Tibial nerve (tissue), 4 donors: Measurements from ENCODE around the gene EDA. TPM values are rescaled to one million over a fixed set of nuclear protein-coding genes. Genes with fewer than 3 reads are reported as not detected.

Experiments
- DNase-seq, 2 donors: peaks; one replicate each; pipeline ENCODE4 v3.0.0-alpha.2; 2019; ENCODE audit warnings: low spot score in 2 of 2
- H3K27ac ChIP-seq, 4 donors: fragments of 200-600 bp; sonication (generic) in 3 of 4; one replicate each; pipeline ENCODE4 v1.5.1; 2017 to 2019; ENCODE audit warnings: mild to moderate bottlenecking in 1 of 4
- H3K27me3 ChIP-seq, 2 donors: fragments of 200-600 bp; sonication (generic) in 1 of 2; one replicate each; pipeline versions ENCODE4 v1.5.1 to v1.6.0; 2017 to 2019
- H3K36me3 ChIP-seq, 3 donors: fragments of 200-600 bp; sonication (generic); one replicate each; pipeline ENCODE4 v1.5.1; 2018 to 2019
- H3K4me1 ChIP-seq, 4 donors: fragments of 200-600 bp; sonication (generic) in 3 of 4; one replicate each; pipeline ENCODE4 v1.5.1; 2017 to 2019
- H3K4me3 ChIP-seq, 4 donors: fragments of 200-600 bp; sonication (generic) in 3 of 4; one replicate each; pipeline ENCODE4 v1.5.1; 2017 to 2019; ENCODE audit warnings: mild to moderate bottlenecking in 1 of 4, moderate library complexity in 1 of 4
- H3K9me3 ChIP-seq, 4 donors: fragments of 200-600 bp; sonication (generic) in 3 of 4; one replicate each; pipeline ENCODE4 v1.5.1; 2017 to 2019
- EP300 ChIP-seq, 2 donors: sonication (generic); formaldehyde crosslinking; IDR thresholded peaks; one replicate each; pipeline ENCODE4 v1.6.1; 2017; ENCODE audit warnings: antibody characterized with exemption in 2 of 2, mild to moderate bottlenecking in 1 of 2
- POLR2A ChIP-seq, 2 donors: fragments of 450-650 bp; IDR thresholded peaks; one replicate each; pipeline ENCODE4 v1.6.1; 2017; ENCODE audit warnings: antibody characterized with exemption in 2 of 2, mild to moderate bottlenecking in 2 of 2, moderate library complexity in 2 of 2
- WGBS, 2 donors: methylation state at CpG; one replicate each; pipeline ENCODE4 v1.1.5; 2018; 5-methylcytosine and 5-hydroxymethylcytosine counted together
- total RNA-seq, 4 donors: library from RNA; depleted of rRNA; stranded (reverse); fragments of >200 nt; gene quantifications; one replicate each; pipeline ENCODE4 v1.1.0, GENCODE V29; 2016
- TF ChIP-seq, protein P1 (sequence below), 5 experiments: fragments of 200-600 bp in 3 of 5; fragments of 450-650 bp in 2 of 5; sonication (generic) in 3 of 5; IDR thresholded peaks; one replicate each; pipeline ENCODE4 v1.5.1; 2016 to 2019; ENCODE audit warnings: antibody characterized with exemption in 5 of 5, mild to moderate bottlenecking in 3 of 5, moderate library complexity in 2 of 5

Gene EDA
- total RNA-seq, 4 donors from 2014 or later, result 9.2 to 13.8 (median 10.3) TPM

DNA sequence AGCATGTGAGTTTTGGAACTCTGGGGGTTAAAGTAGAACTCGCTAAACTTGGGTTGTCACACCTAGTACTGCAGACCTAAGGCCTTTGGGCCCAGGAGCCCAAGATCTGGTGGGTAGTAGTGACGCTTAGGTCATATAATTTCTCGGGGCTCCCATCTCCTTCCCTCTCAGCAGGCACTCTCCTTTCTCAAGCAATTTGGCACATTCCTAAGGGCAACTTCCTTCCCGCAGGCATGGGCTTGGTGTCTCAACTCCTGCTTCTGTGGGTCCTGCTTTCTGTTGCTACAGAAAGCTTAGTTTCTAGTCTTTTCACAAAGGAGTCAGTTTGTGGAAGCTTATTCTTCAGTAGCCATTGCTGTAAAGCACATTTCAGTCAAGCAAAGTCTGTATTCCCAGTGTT, 10.4 kb upstream of the EDA start:
- WGBS, 2 donors, result 51 to 81% methylated on average over 4 of the region's 4 CpGs

DNA sequence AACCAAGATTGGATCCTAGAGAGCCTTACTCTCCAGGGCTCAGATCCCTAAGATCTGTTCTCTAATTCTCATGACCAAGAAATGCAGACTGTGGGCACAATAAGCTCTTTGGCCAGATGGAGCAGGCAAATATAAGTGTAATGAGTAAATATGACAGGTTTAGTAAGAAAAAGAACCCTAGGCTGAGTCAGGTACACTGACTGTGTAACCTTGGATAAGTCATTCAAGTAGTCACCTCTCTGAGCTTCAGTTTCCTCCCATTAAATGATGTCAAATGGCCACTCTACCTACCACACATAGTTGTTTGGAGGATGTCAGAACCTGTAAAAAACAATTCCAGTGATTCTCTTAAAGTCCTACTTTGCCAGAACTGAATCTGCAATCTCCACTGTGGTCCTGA, 8.3 kb upstream of the EDA start:
- Histone ChIP-seq H3K27ac (no peak overlapping the region), H3K4me3 (no peak overlapping the region), H3K36me3 (no peaks in the 10 kb centered on the region), H3K4me1 (no peaks in the 10 kb centered on the region), H3K9me3 (no peaks in the 10 kb centered on the region), H3K27me3 (peaks cover 0 to 4% of the 10 kb centered on the region in 2 donors)
- no peak for DNase-seq
- TF ChIP-seq EP300 (IDR thresholded peaks at IDR 0.05), result no peak
- TF ChIP-seq, protein P1, sequence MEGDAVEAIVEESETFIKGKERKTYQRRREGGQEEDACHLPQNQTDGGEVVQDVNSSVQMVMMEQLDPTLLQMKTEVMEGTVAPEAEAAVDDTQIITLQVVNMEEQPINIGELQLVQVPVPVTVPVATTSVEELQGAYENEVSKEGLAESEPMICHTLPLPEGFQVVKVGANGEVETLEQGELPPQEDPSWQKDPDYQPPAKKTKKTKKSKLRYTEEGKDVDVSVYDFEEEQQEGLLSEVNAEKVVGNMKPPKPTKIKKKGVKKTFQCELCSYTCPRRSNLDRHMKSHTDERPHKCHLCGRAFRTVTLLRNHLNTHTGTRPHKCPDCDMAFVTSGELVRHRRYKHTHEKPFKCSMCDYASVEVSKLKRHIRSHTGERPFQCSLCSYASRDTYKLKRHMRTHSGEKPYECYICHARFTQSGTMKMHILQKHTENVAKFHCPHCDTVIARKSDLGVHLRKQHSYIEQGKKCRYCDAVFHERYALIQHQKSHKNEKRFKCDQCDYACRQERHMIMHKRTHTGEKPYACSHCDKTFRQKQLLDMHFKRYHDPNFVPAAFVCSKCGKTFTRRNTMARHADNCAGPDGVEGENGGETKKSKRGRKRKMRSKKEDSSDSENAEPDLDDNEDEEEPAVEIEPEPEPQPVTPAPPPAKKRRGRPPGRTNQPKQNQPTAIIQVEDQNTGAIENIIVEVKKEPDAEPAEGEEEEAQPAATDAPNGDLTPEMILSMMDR (IDR thresholded peaks at IDR 0.05), result no peak
- TF ChIP-seq POLR2A (IDR thresholded peaks at IDR 0.05), result no peak

More for the DNA sequence above, 10.4 kb upstream of the EDA start:
- no peak for DNase-seq
- no peaks in the 10 kb centered on the region for H3K4me1 ChIP-seq
- peaks cover 0 to 4% of the 10 kb centered on the region in 2 donors for H3K27me3 ChIP-seq
- no peak overlapping the region for H3K27ac ChIP-seq
- H3K36me3 ChIP-seq, result no peaks in the 10 kb centered on the region
- TF ChIP-seq POLR2A (IDR thresholded peaks at IDR 0.05), result no peak
- TF ChIP-seq, protein P1 (IDR thresholded peaks at IDR 0.05), result no peak
- no peak for TF ChIP-seq EP300 (IDR thresholded peaks at IDR 0.05)
- H3K4me3 ChIP-seq, result no peak overlapping the region
- H3K9me3 ChIP-seq, result no peaks in the 10 kb centered on the region

DNA sequence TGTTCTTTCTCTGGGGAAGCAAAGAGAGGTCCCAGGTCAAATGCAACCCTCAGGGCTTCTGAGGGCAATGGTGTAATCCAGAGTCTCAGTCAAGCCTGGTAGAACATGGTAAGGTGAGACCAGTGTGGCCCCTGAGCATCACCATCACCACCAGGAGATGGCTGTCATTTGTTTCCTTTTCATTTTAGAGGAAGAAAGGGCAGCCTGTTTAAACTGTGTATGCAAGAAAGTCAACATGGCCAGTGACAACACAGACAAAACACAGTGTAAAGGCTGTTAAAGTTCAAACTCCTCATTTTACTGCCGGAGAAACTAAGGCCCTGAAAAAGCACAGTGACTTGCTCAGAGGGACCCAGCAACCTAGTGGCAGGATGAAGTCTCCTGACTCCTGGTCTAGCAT, 2.0 kb upstream of the EDA start:
- TF ChIP-seq POLR2A (IDR thresholded peaks at IDR 0.05), result no peak
- TF ChIP-seq, protein P1 (IDR thresholded peaks at IDR 0.05), result no peak
- no peak for TF ChIP-seq EP300 (IDR thresholded peaks at IDR 0.05)
- DNase-seq, result no peak
- Histone ChIP-seq H3K4me1 (peaks cover 0 to 19% (median 0%) of the 10 kb centered on the region in 4 donors), H3K27ac (no peak overlapping the region), H3K9me3 (no peaks in the 10 kb centered on the region), H3K36me3 (no peaks in the 10 kb centered on the region), H3K4me3 (no peak overlapping the region), H3K27me3 (peaks cover 0 to 5% of the 10 kb centered on the region in 2 donors)
- WGBS, 2 donors, result 42 to 65% methylated on average over 1 of the region's 1 CpG

DNA sequence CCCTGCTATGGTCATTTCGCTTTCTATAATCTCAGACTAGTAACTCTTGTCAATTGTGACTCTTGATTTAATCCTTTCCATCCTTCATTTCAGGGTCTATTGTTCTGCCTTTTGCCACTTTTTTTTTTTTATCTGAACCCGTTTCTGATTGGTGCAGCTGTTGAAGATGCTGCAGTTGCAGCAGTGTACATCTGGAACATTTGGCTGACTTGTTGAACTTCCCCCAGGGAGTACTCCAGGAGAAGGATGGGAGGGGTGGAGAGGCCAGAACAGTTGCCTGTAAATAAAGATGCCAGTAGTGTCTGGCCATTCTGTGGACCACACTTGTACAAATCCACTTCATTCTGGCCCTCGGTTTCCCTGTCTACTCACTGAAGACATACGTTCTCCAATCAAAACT, 1.0 kb upstream of the EDA start:
- TF ChIP-seq POLR2A (IDR thresholded peaks at IDR 0.05) (no peak), EP300 (IDR thresholded peaks at IDR 0.05) (no peak)
- TF ChIP-seq, protein P1 (IDR thresholded peaks at IDR 0.05), result no peak
- Histone ChIP-seq H3K36me3 (no peaks in the 10 kb centered on the region), H3K4me3 (peak overlapping the region in 1 of 4 donors; percentile 75)

DNA sequence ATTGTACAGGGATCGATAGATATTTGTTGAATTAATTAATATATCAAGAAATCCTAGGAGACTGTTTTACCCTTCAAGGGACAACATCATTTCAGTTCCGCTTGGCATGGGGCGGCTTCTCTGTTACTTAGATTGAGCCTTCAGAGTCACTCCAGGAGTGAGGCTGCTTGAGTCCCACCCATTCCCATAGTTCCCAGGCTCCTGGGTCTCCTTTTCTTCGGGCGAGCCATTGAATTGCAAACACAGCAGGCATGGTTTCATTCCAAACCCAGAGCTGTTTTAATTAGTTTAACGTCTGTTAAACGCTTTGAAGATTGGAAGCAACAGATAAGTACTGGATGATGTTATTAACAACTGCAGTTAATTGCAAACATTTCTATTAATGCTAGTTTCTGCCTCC, 571 bp upstream of the EDA start:
- Histone ChIP-seq H3K4me3 (peak overlapping the region in 2 of 4 donors; percentile 47 to 75), H3K36me3 (no peaks in the 10 kb centered on the region), H3K9me3 (no peaks in the 10 kb centered on the region), H3K27me3 (peaks cover 0 to 4% of the 10 kb centered on the region in 2 donors), H3K4me1 (peaks cover 0 to 19% (median 0%) of the 10 kb centered on the region in 4 donors), H3K27ac (peak overlapping the region in 1 of 4 donors; percentile 55)
- WGBS, 2 donors, result 12 to 61% methylated on average over 7 of the region's 7 CpGs
- TF ChIP-seq, protein P1 (IDR thresholded peaks at IDR 0.05), result no peak
- TF ChIP-seq EP300 (IDR thresholded peaks at IDR 0.05) (no peak), POLR2A (IDR thresholded peaks at IDR 0.05) (no peak)
- no peak for DNase-seq

More for the DNA sequence above, 1.0 kb upstream of the EDA start:
- no peak overlapping the region for H3K27ac ChIP-seq
- H3K27me3 ChIP-seq, result peaks cover 0 to 4% of the 10 kb centered on the region in 2 donors
- no peaks in the 10 kb centered on the region for H3K9me3 ChIP-seq
- 41 to 51% methylated on average over 4 of the region's 4 CpGs for WGBS, 2 donors
- peak in 1 of 2 donors; percentile 12 for DNase-seq
- H3K4me1 ChIP-seq, result peaks cover 0 to 19% (median 0%) of the 10 kb centered on the region in 4 donors
